ENCODE data around the gene ACTN1.
A peak's percentile ranks its signal among the peaks of the same experiment; 100 is the strongest.

ACTN1 gene

DNA sequence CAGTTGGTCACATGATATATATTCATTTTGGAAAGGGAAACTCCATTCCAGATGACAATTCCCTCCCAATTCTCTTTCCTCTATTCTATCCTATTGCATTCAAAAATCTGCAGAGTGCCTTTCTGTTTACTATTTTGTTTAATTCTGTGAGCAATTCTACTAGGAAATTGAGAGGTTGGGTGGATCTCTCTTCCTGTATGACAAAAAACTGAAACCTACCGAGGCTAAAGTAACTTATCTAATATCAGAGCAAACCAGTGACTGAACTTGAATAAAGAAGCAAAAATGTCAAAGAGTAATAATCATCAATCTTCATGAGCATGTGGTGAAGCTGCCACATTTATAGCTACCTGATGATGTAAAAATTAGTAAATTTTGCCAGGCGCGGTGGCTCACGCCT lies 16.6 kb upstream of the ACTN1 start:
- POLR2A ChIA-PET, result no interaction called here
- CTCF ChIA-PET, result no interaction called here
- no peak for TF ChIP-seq SP1 (IDR thresholded peaks at IDR 0.05)
- no peak for TF ChIP-seq FOXM1 (IDR thresholded peaks at IDR 0.05; ENCODE audit: borderline replicate concordance)
- TF ChIP-seq BHLHE40 (IDR thresholded peaks at IDR 0.05; ENCODE audit: borderline replicate concordance), result no peak
- no peak for TF ChIP-seq ELF4 (IDR thresholded peaks at IDR 0.05)
- TF ChIP-seq, protein P1, sequence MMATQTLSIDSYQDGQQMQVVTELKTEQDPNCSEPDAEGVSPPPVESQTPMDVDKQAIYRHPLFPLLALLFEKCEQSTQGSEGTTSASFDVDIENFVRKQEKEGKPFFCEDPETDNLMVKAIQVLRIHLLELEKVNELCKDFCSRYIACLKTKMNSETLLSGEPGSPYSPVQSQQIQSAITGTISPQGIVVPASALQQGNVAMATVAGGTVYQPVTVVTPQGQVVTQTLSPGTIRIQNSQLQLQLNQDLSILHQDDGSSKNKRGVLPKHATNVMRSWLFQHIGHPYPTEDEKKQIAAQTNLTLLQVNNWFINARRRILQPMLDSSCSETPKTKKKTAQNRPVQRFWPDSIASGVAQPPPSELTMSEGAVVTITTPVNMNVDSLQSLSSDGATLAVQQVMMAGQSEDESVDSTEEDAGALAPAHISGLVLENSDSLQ (IDR thresholded peaks at IDR 0.05), result no peak
- TF ChIP-seq SUZ12 (IDR thresholded peaks at IDR 0.05), result no peak
- no peak for TF ChIP-seq LEF1 (IDR thresholded peaks at IDR 0.05; ENCODE audit: borderline replicate concordance)
- no peak for TF ChIP-seq FOXA1 (IDR thresholded peaks at IDR 0.05)
- no peak for TF ChIP-seq TARDBP (IDR thresholded peaks at IDR 0.05)
- no peak for TF ChIP-seq NFRKB (IDR thresholded peaks at IDR 0.05)
- no peak for TF ChIP-seq FOXK2 (IDR thresholded peaks at IDR 0.05)
- TF ChIP-seq CTBP1 (IDR thresholded peaks at IDR 0.05; ENCODE audit: borderline replicate concordance), result no peak
- no peak for DNase-seq (ENCODE audit: extremely low spot score)

DNA sequence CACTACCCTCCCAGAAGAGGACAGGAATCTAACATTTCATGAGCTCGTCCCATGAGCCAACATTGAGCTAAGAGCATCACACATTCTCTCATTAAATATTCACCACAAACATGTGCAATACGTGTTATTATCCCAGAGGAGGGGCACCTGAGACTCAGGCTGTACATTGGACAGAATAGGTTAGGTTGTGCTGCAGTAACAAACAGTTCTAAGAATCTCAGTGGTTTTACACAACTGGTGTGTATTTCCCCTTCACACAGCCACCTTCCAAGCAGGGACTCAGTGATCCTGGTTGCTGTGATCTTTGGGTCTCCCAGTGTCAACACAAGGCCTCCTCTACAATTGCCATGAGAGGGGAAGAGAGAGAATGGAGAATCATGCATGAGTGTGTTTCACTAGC lies 15.0 kb upstream of the ACTN1 start:
- DNase-seq (ENCODE audit: extremely low spot score), result no peak
- TF ChIP-seq CTBP1 (IDR thresholded peaks at IDR 0.05; ENCODE audit: borderline replicate concordance) (no peak), SUZ12 (IDR thresholded peaks at IDR 0.05) (no peak), FOXM1 (IDR thresholded peaks at IDR 0.05; ENCODE audit: borderline replicate concordance) (no peak), BHLHE40 (IDR thresholded peaks at IDR 0.05; ENCODE audit: borderline replicate concordance) (no peak), ELF4 (IDR thresholded peaks at IDR 0.05) (no peak), FOXA1 (IDR thresholded peaks at IDR 0.05) (no peak), SP1 (IDR thresholded peaks at IDR 0.05) (no peak), LEF1 (IDR thresholded peaks at IDR 0.05; ENCODE audit: borderline replicate concordance) (no peak), NFRKB (IDR thresholded peaks at IDR 0.05) (no peak), HDGF (IDR thresholded peaks at IDR 0.05; ENCODE audit: borderline replicate concordance) (no peak), L3MBTL2 (conservative IDR thresholded peaks at IDR 0.05) (no peak)
- TF ChIP-seq, protein P1 (IDR thresholded peaks at IDR 0.05), result no peak
- ChIA-PET CTCF (no interaction called here), POLR2A (no interaction called here)

DNA sequence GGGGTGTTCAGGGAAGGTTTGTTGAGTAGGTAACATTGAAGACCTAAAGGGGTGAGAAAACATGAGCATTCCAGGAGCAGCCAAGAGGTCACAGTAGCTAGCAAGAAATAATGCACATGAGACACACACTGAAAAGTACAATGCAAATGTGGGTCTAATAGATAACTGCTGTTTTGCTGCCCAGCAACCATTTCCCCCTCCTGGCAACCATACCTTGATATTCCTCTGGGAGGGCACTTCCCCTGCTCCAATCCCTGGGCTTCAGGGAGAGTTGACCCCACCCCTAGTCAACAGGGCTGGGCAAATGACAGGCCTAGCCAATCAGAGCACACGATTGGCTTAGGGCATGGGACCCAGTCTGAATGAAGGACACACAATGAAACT lies 8.5 kb upstream of the ACTN1 start:
- TF ChIP-seq ARNT (IDR thresholded peaks at IDR 0.05), result no peak
- TF ChIP-seq, protein P1 (IDR thresholded peaks at IDR 0.05), result peak; percentile 33
- ChIA-PET CTCF (no interaction called here), POLR2A (interaction anchor here (1.3 kb wide), 1 partner anchor 8 kb away, joined by 4 read pairs; the partner anchor contains the start of gene ACTN1)
- peak; percentile 71 for DNase-seq (ENCODE audit: extremely low spot score)

DNA sequence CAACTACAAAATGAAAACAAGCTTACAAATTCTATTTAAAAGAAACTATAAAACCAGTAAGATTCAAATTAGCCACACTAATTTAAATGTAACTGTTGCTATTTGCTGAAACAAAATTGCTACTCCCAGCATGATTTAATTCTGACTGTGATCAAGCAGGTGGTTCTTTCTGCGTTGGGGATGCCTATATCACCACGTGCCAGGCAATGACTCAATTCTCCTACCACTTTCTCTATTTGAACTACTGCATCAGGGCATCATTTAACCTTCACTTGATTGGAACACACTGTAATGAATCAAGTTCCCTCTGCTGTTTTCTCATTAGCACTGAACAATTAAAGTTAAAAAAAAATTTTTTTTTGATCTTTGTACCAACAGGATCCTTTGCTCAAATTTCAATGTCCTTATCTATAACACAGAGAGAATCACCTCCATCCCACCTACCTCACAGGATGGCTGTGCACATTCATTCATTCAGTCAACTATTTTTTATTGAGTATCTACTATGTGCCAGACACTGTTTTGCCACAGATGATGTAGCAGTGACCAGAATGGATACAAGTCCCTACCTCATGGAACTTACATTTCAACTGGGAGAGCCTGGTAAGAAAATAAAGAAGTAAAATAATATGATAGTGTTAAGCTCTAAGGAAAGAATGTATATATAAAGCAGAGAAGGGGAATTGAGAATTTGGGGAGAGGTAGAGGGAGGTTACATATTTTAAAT lies 8.0 kb upstream of the ACTN1 start:
- ChIA-PET CTCF (no interaction called here), POLR2A (interaction anchor here (1.3 kb wide), 1 partner anchor 8 kb away, joined by 4 read pairs; the partner anchor contains the start of gene ACTN1)
- no peak for DNase-seq (ENCODE audit: extremely low spot score)
- no peak for TF ChIP-seq FOXM1 (IDR thresholded peaks at IDR 0.05; ENCODE audit: borderline replicate concordance)
- no peak for TF ChIP-seq FOXK2 (IDR thresholded peaks at IDR 0.05)
- TF ChIP-seq, protein P1 (IDR thresholded peaks at IDR 0.05), result no peak
- TF ChIP-seq SUZ12 (IDR thresholded peaks at IDR 0.05), result no peak
- no peak for TF ChIP-seq L3MBTL2 (conservative IDR thresholded peaks at IDR 0.05)
- no peak for TF ChIP-seq BHLHE40 (IDR thresholded peaks at IDR 0.05; ENCODE audit: borderline replicate concordance)
- TF ChIP-seq LEF1 (IDR thresholded peaks at IDR 0.05; ENCODE audit: borderline replicate concordance), result no peak
- TF ChIP-seq TARDBP (IDR thresholded peaks at IDR 0.05), result no peak
- TF ChIP-seq ELF4 (IDR thresholded peaks at IDR 0.05), result no peak
- no peak for TF ChIP-seq FOXA1 (IDR thresholded peaks at IDR 0.05)

DNA sequence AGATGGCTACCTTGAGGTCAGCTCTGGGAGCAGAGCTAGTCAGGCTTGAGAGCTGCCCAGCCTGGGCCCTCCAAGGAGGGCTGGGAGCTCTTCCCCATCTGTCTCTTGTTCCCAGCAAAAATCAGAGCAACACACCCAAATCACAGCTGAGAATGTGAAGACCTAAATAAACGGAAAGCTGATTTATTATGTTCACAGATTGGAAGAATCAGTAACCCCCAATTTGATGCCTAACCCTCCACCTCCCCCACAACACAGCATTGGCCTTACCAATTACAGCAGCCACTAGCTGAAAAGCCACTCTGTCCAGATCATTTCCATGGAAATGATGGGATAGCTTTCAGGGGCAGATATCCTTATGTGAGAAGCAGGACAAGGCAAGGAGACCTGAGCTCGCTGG lies 7.1 kb upstream of the ACTN1 start:
- ChIA-PET CTCF (no interaction called here), POLR2A (interaction anchor here (1.1 kb wide), 1 partner anchor 10 kb away, joined by 3 read pairs; no protein-coding TSS in a partner anchor)
- no peak for DNase-seq (ENCODE audit: extremely low spot score)

More for the DNA sequence above, 7.1 kb upstream of the ACTN1 start:
- no peak for TF ChIP-seq SP1 (IDR thresholded peaks at IDR 0.05)
- TF ChIP-seq CTBP1 (IDR thresholded peaks at IDR 0.05; ENCODE audit: borderline replicate concordance), result no peak
- no peak for TF ChIP-seq LEF1 (IDR thresholded peaks at IDR 0.05; ENCODE audit: borderline replicate concordance)
- TF ChIP-seq BHLHE40 (IDR thresholded peaks at IDR 0.05; ENCODE audit: borderline replicate concordance), result no peak
- TF ChIP-seq, protein P1 (IDR thresholded peaks at IDR 0.05), result no peak
- TF ChIP-seq NFRKB (IDR thresholded peaks at IDR 0.05), result no peak
- TF ChIP-seq FOXA1 (IDR thresholded peaks at IDR 0.05), result no peak
- no peak for TF ChIP-seq ARNT (IDR thresholded peaks at IDR 0.05)
- TF ChIP-seq FOXM1 (IDR thresholded peaks at IDR 0.05; ENCODE audit: borderline replicate concordance), result no peak
- TF ChIP-seq TARDBP (IDR thresholded peaks at IDR 0.05), result no peak
- no peak for TF ChIP-seq ZNF384 (IDR thresholded peaks at IDR 0.05)
- TF ChIP-seq ELF4 (IDR thresholded peaks at IDR 0.05), result no peak
- TF ChIP-seq HDGF (IDR thresholded peaks at IDR 0.05; ENCODE audit: borderline replicate concordance), result no peak
- no peak for TF ChIP-seq SUZ12 (IDR thresholded peaks at IDR 0.05)
- TF ChIP-seq FOXK2 (IDR thresholded peaks at IDR 0.05), result no peak
- TF ChIP-seq L3MBTL2 (conservative IDR thresholded peaks at IDR 0.05), result no peak
